ENCODE measurements around the gene DUSP28.
"Not testable (repeated sequence)": the region's sequence is repeated elsewhere in the genome, so short reads cannot be mapped to it uniquely, and the experiment has no call there.

DUSP28 gene

GRCh38 chr2:240560480-240561324, 545 bp downstream of the DUSP28 start:
- DNase-seq (ENCODE audit: low read depth), result peak; percentile 99

- DNase-seq (ENCODE audit: low read depth), result no peak
Measured at GRCh38 chr2:240561325-240561971, 1.3 kb downstream of the DUSP28 start.

- not testable (repeated sequence) for DNase-seq (ENCODE audit: low read depth)
Measured at GRCh38 chr2:240563231-240563630, 3.1 kb downstream of the DUSP28 start.

- no peak for DNase-seq (ENCODE audit: low read depth)
Measured at GRCh38 chr2:240563951-240564560, 3.9 kb downstream of the DUSP28 start.

DNA sequence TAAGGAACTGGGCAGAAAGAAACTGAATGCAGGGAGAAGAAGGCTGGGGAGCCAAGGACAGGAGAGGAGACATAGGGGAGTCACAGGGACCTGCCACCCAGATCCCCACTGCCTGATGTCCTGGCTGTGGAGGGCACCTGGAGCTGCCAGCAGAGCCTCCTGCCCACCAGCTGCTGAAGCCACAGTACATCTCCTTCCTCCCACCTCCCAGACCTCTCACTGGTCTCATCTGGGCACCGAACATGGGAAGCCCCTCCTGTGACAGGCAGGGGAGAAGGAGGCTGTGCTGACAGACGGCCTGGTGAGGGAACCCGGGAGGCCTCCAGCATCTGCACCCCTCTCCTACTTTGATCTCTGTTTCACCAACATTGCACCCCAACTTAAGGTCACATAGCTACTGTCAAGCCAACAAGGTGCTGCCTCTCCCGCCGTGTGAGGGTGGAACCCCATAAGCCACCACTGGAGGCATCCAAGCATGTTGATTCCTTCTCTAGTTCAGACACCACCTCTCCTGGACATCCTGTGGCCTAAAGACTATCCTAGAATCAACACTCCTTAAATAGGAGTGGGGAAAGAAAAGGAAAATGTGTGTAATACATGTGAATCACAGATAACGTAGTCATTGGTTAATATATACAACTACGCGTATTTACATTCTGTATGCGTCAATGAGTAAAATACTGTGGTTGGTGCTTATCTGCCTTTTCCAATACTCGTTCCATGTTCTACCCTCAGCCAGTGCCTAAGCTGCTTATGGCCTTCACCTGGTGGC, 4.6 kb downstream of the DUSP28 start:
- DNase-seq (ENCODE audit: low read depth), result no peak

DNA sequence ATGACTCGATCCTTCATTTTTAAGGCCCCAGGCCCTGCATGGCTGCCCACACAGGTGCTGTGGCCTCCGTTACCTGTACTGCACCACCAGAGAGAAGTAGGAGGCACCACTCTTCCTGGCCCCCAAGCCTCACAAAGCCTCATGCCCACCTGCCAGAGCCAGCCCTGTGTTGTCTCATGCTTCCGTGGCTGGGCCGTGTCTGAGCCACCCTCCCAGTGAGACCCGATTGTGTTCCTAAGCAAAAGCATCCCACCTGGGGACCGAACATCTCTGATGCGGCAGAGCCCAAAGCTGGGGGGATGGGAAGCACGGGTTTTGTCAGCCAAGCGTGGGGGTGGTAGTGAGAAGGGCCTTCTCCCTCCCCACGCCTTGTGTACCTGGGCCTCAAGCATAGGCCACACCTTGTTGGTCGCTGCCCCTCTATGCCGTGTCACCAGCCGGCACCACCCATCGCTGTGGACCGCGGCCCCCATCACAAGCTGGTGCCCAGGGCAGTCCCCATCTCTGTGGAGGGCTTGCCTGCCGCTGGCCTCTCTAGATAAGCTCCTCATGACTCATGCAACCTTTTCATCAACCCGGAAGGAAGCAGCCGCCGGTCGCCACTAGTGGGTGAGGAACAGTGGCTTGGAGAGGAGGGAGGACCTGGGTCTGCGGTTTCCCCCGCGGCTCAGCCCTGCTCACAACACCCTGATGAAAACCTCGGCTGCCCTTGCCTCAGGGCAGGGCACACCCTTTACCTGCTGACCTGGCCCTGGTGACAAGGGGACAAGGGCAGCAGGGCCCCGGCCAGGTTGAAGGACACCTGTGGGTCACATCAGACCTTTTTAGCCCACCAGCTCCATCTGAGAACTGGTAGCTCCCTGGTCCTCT, 5.4 kb downstream of the DUSP28 start:
- peak; percentile 87 for DNase-seq (ENCODE audit: low read depth)

- DNase-seq (ENCODE audit: low read depth), result peak; percentile 93
Measured at GRCh38 chr2:240566203-240567136, 6.3 kb downstream of the DUSP28 start.

- no peak for DNase-seq (ENCODE audit: low read depth)
Measured at GRCh38 chr2:240567137-240567871, 7.1 kb downstream of the DUSP28 start.

GRCh38 chr2:240567872-240568677, 7.9 kb downstream of the DUSP28 start, which contains the start of gene RNPEPL1:
TSS of gene RNPEPL1 (plus strand) at chr2:240568484. CDS start at chr2:240568587, 103 bp downstream.
- no peak for DNase-seq (ENCODE audit: low read depth)

GRCh38 chr2:240568678-240569522, 8.7 kb downstream of the DUSP28 start:
- peak; percentile 26 for DNase-seq (ENCODE audit: low read depth)

DNA sequence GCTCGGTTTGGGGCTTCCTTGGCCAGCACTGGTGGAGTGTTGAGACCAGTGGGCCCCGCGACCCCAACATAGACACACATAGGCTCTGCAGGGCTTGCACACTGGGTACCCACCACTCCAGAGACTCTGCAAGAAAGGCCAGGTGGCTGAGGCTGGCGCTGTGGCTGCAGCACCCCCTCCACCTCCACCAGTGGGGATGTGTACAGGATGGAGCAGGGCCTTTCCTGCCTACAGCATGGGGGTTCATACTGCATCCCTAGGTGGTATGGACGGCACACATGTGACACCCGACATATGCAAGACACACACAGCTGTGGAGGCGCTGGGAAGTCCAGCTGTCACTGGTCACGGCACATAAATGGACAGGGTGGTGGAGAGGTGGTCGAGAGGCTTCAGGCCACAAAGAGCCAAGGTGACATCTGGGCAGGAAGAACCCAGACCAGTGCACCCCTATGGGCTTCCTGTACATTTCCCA, 9.4 kb downstream of the DUSP28 start:
- no peak for DNase-seq (ENCODE audit: low read depth)

- no peak for DNase-seq (ENCODE audit: low read depth)
Measured at GRCh38 chr2:240569998-240570530, 9.9 kb downstream of the DUSP28 start.

- DNase-seq (ENCODE audit: low read depth), result no peak
Measured at GRCh38 chr2:240570531-240571313, 10.6 kb downstream of the DUSP28 start.

- DNase-seq (ENCODE audit: low read depth), result no peak
Measured at GRCh38 chr2:240571314-240571973, 11.3 kb downstream of the DUSP28 start.

DNA sequence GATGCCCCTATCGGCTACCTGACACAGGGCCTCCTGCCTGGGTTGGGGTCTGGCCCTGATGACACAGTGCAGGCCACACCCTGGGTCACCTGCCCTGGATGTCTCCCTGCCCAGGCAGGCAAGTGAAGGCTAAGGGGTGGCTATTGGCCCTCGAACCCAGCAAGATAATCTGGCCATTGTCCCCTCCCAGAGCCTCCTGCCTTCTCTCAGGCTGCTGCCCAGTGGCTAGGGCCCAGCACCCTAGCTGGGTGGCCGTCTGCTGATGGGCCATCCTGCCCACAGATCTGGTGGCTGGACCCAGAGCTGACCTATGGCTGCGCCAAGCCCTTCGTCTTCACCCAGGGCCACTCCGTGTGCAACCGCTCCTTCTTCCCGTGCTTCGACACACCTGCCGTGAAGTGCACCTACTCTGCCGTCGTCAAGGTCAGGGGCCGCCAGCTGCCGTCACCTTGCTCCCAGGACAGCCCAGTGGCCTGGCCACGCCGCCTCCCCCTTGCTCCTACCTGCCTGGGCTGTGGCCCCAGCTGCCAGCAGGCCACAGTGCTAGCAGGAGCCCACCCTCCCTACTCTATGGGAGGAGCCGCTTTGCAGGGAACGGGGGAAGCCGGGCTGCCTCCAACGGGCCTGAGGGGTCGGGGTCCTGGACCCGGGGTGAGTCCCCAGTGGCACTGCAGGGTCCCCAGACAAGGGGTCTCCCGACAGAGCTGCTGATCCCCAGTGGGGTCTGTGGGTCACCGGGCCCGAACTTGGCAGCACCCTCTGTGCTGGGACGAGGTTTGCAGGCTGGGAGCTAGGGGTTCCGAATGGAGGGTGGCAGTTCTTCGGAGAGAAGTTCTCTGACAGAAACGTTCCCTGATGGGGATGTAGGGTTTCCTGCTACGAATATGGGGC, 12.2 kb downstream of the DUSP28 start:
- DNase-seq (ENCODE audit: low read depth), result no peak
